Ishikawa (cell line): Measurements from ENCODE around the gene PIGV.

ENCODE experiments used
- CEBPB ChIP-seq: IDR thresholded peaks from 2 replicates; pipeline ENCODE4 v1.6.1; 2012
- CREB1 ChIP-seq: IDR thresholded peaks from 2 replicates; pipeline ENCODE4 v1.6.1; 2012; ENCODE audit warnings: low read depth
- EGR1 ChIP-seq: IDR thresholded peaks from 2 replicates; pipeline ENCODE4 v1.6.1; 2012
- EP300 ChIP-seq: IDR thresholded peaks from 2 replicates; pipeline ENCODE4 v1.6.1; 2012; ENCODE audit warnings: borderline replicate concordance
- FOXM1 ChIP-seq: IDR thresholded peaks from 2 replicates; pipeline ENCODE4 v1.6.1; 2012; ENCODE audit warnings: low read depth, borderline replicate concordance
- MAX ChIP-seq: IDR thresholded peaks from 2 replicates; pipeline ENCODE4 v1.6.1; 2012
- NFIC ChIP-seq: IDR thresholded peaks from 2 replicates; pipeline ENCODE4 v1.6.1; 2012
- RAD21 ChIP-seq: IDR thresholded peaks from 2 replicates; pipeline ENCODE4 v1.6.1; 2012; ENCODE audit warnings: low read depth
- TAF1 ChIP-seq: IDR thresholded peaks from 2 replicates; pipeline ENCODE4 v1.6.1; 2012; ENCODE audit warnings: low read depth, mild to moderate bottlenecking
- TCF12 ChIP-seq: IDR thresholded peaks from 2 replicates; pipeline ENCODE4 v1.6.1; 2012; ENCODE audit warnings: low read depth
- TEAD4 ChIP-seq: IDR thresholded peaks from 2 replicates; pipeline ENCODE4 v1.6.1; 2012
- YY1 ChIP-seq: IDR thresholded peaks from 2 replicates; pipeline ENCODE4 v1.6.1; 2012; ENCODE audit warnings: low read depth
- ZBTB7A ChIP-seq: IDR thresholded peaks from 2 replicates; pipeline ENCODE4 v1.6.1; 2012; ENCODE audit warnings: low read depth
- TF ChIP-seq, protein P1 (sequence below): IDR thresholded peaks from 2 replicates; pipeline ENCODE4 v1.6.1; 2012; ENCODE audit warnings: low read depth, mild to moderate bottlenecking
- TF ChIP-seq, protein P2 (sequence below): IDR thresholded peaks from 2 replicates; pipeline ENCODE4 v1.6.1; 2012

Gene PIGV

DNA sequence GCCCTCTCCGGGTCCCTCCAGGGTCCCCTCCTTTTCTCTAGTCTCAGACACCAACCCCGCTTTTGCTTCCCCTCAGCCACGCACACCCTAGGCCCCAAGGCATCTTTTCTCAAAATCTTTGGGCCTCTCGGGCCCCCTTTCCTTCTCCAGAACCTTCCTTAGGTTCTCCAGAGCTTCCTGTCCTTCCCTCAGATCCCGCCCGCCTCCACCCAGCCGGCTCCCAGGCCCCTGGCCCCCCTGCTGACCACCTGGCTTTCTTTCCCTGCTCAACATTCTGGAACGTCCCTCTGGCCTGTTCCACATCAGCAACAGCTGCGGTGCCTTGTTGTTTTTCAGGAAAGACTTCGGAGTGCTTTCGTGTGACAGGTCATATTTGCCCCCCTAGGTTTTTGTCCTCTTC, 39.9 kb downstream of the PIGV start:
- TF ChIP-seq, protein P1, sequence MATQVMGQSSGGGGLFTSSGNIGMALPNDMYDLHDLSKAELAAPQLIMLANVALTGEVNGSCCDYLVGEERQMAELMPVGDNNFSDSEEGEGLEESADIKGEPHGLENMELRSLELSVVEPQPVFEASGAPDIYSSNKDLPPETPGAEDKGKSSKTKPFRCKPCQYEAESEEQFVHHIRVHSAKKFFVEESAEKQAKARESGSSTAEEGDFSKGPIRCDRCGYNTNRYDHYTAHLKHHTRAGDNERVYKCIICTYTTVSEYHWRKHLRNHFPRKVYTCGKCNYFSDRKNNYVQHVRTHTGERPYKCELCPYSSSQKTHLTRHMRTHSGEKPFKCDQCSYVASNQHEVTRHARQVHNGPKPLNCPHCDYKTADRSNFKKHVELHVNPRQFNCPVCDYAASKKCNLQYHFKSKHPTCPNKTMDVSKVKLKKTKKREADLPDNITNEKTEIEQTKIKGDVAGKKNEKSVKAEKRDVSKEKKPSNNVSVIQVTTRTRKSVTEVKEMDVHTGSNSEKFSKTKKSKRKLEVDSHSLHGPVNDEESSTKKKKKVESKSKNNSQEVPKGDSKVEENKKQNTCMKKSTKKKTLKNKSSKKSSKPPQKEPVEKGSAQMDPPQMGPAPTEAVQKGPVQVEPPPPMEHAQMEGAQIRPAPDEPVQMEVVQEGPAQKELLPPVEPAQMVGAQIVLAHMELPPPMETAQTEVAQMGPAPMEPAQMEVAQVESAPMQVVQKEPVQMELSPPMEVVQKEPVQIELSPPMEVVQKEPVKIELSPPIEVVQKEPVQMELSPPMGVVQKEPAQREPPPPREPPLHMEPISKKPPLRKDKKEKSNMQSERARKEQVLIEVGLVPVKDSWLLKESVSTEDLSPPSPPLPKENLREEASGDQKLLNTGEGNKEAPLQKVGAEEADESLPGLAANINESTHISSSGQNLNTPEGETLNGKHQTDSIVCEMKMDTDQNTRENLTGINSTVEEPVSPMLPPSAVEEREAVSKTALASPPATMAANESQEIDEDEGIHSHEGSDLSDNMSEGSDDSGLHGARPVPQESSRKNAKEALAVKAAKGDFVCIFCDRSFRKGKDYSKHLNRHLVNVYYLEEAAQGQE = no peak
- TF ChIP-seq TCF12 (peak; percentile 41; the same call in 1 of the 2 replicates), TEAD4 (peak; percentile 27; the same call in 1 of the 2 replicates), ZBTB7A (peak; percentile 83), MAX (0 out of 2 replicates have a peak, but pooled peaks have one; percentile 28), CREB1 (no peak), YY1 (no peak), EGR1 (no peak), NFIC (peak; percentile 84), TAF1 (no peak), RAD21 (no peak), CEBPB (no peak), FOXM1 (no peak), EP300 (peak; percentile 40; the same call in 1 of the 2 replicates)
- TF ChIP-seq, protein P2, sequence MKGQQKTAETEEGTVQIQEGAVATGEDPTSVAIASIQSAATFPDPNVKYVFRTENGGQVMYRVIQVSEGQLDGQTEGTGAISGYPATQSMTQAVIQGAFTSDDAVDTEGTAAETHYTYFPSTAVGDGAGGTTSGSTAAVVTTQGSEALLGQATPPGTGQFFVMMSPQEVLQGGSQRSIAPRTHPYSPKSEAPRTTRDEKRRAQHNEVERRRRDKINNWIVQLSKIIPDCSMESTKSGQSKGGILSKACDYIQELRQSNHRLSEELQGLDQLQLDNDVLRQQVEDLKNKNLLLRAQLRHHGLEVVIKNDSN = no peak

- TF ChIP-seq CEBPB = no peak
- TF ChIP-seq TEAD4 = no peak
- TF ChIP-seq EGR1 = no peak
- TF ChIP-seq, protein P1 = no peak
- no peak for TF ChIP-seq TCF12
- no peak for TF ChIP-seq CREB1
- no peak for TF ChIP-seq YY1
- no peak for TF ChIP-seq NFIC
- TF ChIP-seq FOXM1 = no peak
- TF ChIP-seq, protein P2 = no peak
- TF ChIP-seq ZBTB7A = no peak
- TF ChIP-seq TAF1 = no peak
- no peak for TF ChIP-seq EP300
- TF ChIP-seq MAX = no peak
- TF ChIP-seq RAD21 = no peak
Observed at GRCh38 chr1:26828411-26828991, 40.8 kb downstream of the PIGV start.

- TF ChIP-seq TCF12 (no peak), FOXM1 (no peak), EP300 (no peak), CREB1 (no peak), CEBPB (no peak), YY1 (no peak), EGR1 (no peak), ZBTB7A (no peak), TEAD4 (no peak), NFIC (no peak), RAD21 (no peak), MAX (no peak), TAF1 (no peak)
- TF ChIP-seq, protein P2 = no peak
- TF ChIP-seq, protein P1 = no peak
Observed at GRCh38 chr1:26829184-26829911, 41.6 kb downstream of the PIGV start.
